Endothelial cell (in vitro differentiated cells): Measurements from ENCODE around the gene DIP2C. TPM values are rescaled to one million over a fixed set of nuclear protein-coding genes. Genes with fewer than 3 reads are reported as not detected.

Source experiments
- DNase-seq: peaks from one replicate; pipeline ENCODE4 v3.0.0; 2021; ENCODE audit warnings: low spot score
- H3K27ac Mint-ChIP-seq: one replicate; pipeline ENCODE4 v1.8.0; 2021; ENCODE audit warnings: mixed read lengths, inconsistent platforms; ENCODE audit not compliant: unreplicated experiment
- H3K27me3 Mint-ChIP-seq: one replicate; pipeline ENCODE4 v1.8.0; 2021; ENCODE audit warnings: mild to moderate bottlenecking, moderate library complexity, mixed read lengths, inconsistent platforms; ENCODE audit not compliant: unreplicated experiment
- H3K36me3 Mint-ChIP-seq: one replicate; pipeline ENCODE4 v1.8.0; 2021; ENCODE audit warnings: mild to moderate bottlenecking, low read depth, mixed read lengths, inconsistent platforms; ENCODE audit not compliant: unreplicated experiment
- H3K4me1 Mint-ChIP-seq: one replicate; pipeline ENCODE4 v1.8.0; 2021; ENCODE audit warnings: mild to moderate bottlenecking, mixed read lengths, inconsistent platforms; ENCODE audit not compliant: unreplicated experiment
- H3K4me3 Mint-ChIP-seq: one replicate; pipeline ENCODE4 v1.8.0; 2021; ENCODE audit warnings: mild to moderate bottlenecking, mixed read lengths, inconsistent platforms; ENCODE audit not compliant: unreplicated experiment
- H3K9me3 Mint-ChIP-seq: one replicate; pipeline ENCODE4 v1.8.0; 2021; ENCODE audit warnings: mixed read lengths, inconsistent platforms; ENCODE audit not compliant: unreplicated experiment
- CTCF ChIP-seq: fragments of 200-600 bp; sonication (generic); IDR thresholded peaks from one replicate; pipeline ENCODE4 v1.5.0; 2021; ENCODE audit warnings: antibody characterized with exemption; ENCODE audit not compliant: unreplicated experiment
- total RNA-seq: library from RNA; stranded (reverse); fragmentation: NEBNext Ultra II Directional; extraction: Animal tissue kit (Norgen Biotek cat#: 25700); gene quantifications from one replicate; pipeline ENCODE4 v1.2.1, GENCODE V29; 2021; ENCODE audit not compliant: unreplicated experiment

DIP2C gene
- total RNA-seq, 1 donor from 2014 or later = 13.1 TPM

- no peak for TF ChIP-seq CTCF
- peaks cover 5% of the 10 kb centered on the region for H3K27me3 Mint-ChIP-seq
- H3K4me3 Mint-ChIP-seq = no peak overlapping the region
- no peaks in the 10 kb centered on the region for H3K9me3 Mint-ChIP-seq
- peaks cover 26% of the 10 kb centered on the region for H3K36me3 Mint-ChIP-seq
- no peak for DNase-seq
- H3K4me1 Mint-ChIP-seq = no peaks in the 10 kb centered on the region
- H3K27ac Mint-ChIP-seq = no peak overlapping the region
Observed at GRCh38 chr10:354901-355617, 334.4 kb downstream of the DIP2C start.

GRCh38 chr10:352476-353235, 336.8 kb downstream of the DIP2C start:
- H3K4me3 Mint-ChIP-seq = no peak overlapping the region
- H3K9me3 Mint-ChIP-seq = no peaks in the 10 kb centered on the region
- peaks cover 24% of the 10 kb centered on the region for H3K36me3 Mint-ChIP-seq
- no peak overlapping the region for H3K27ac Mint-ChIP-seq
- DNase-seq = no peak
- no peaks in the 10 kb centered on the region for H3K4me1 Mint-ChIP-seq
- TF ChIP-seq CTCF = no peak
- H3K27me3 Mint-ChIP-seq = peaks cover 12% of the 10 kb centered on the region

GRCh38 chr10:351770-352334, 337.6 kb downstream of the DIP2C start:
- Mint-ChIP-seq H3K27me3 (peaks cover 12% of the 10 kb centered on the region), H3K9me3 (no peaks in the 10 kb centered on the region), H3K27ac (no peak overlapping the region), H3K36me3 (peaks cover 21% of the 10 kb centered on the region), H3K4me3 (no peak overlapping the region), H3K4me1 (no peaks in the 10 kb centered on the region)
- no peak for TF ChIP-seq CTCF
- no peak for DNase-seq

GRCh38 chr10:350981-351501, 338.4 kb downstream of the DIP2C start:
- Mint-ChIP-seq H3K36me3 (peaks cover 21% of the 10 kb centered on the region), H3K27ac (no peak overlapping the region)

More at GRCh38 chr10:350981-351501, 338.4 kb downstream of the DIP2C start:
- H3K4me1 Mint-ChIP-seq = no peaks in the 10 kb centered on the region
- TF ChIP-seq CTCF = no peak
- no peak overlapping the region for H3K4me3 Mint-ChIP-seq
- H3K9me3 Mint-ChIP-seq = no peaks in the 10 kb centered on the region
- peaks cover 15% of the 10 kb centered on the region for H3K27me3 Mint-ChIP-seq
- no peak for DNase-seq
